ENCODE measurements around the gene SNAPC4.

GRCh38 chr9:136441191-136441680 is 41.3 kb upstream of the SNAPC4 start:
- no peak for TF ChIP-seq POLR2A (IDR thresholded peaks at IDR 0.05)
- TF ChIP-seq CTCF (IDR thresholded peaks at IDR 0.05): no peak
- TF ChIP-seq POLR2AphosphoS5 (IDR thresholded peaks at IDR 0.05; ENCODE audit: insufficient read depth in 1 of 2, low read depth in 1 of 2): no peak

Data from vagina (tissue), 2 donors.